ENCODE data around the gene TMEM258.

The TMEM258 gene

GRCh38 chr11:61746442-61747191, 45.8 kb downstream of the TMEM258 start:
- Histone ChIP-seq H3K36me3 (ENCODE audit: insufficient read depth, low read length) (no peaks in the 10 kb centered on the region), H3K4me3 (ENCODE audit: low read depth, low read length, poor library complexity, severe bottlenecking) (no peak overlapping the region), H4K20me1 (ENCODE audit: insufficient read depth, low read length) (no peaks in the 10 kb centered on the region), H3K9me2 (ENCODE audit: low read depth, low read length) (no peaks in the 10 kb centered on the region), H3K4me1 (ENCODE audit: insufficient read depth, low read length, severe bottlenecking) (no peaks in the 10 kb centered on the region), H3K9me3 (ENCODE audit: low read length) (no peaks in the 10 kb centered on the region), H3K79me2 (ENCODE audit: insufficient read depth, low read length) (no peaks in the 10 kb centered on the region), H3K27me3 (ENCODE audit: insufficient read depth, low read length) (peaks cover 6% of the 10 kb centered on the region; the same call in 1 of the 2 replicates), H3K9ac (ENCODE audit: low read length) (no peak overlapping the region), H2AFZ (ENCODE audit: low read length) (no peak overlapping the region), H3K27ac (ENCODE audit: low read depth, low read length, poor library complexity, severe bottlenecking) (no peak overlapping the region), H3F3A (ENCODE audit: insufficient read depth, low read length) (no peaks in the 10 kb centered on the region), H3K4me2 (ENCODE audit: low read length) (no peak overlapping the region)
- no peak for TF ChIP-seq CTCF (IDR thresholded peaks at IDR 0.05; ENCODE audit: low read length)
- no peak for TF ChIP-seq EZH2 (IDR thresholded peaks at IDR 0.05; ENCODE audit: borderline replicate concordance, low read length)

- Histone ChIP-seq H4K20me1 (ENCODE audit: insufficient read depth, low read length) (no peaks in the 10 kb centered on the region), H2AFZ (ENCODE audit: low read length) (no peak overlapping the region), H3K27me3 (ENCODE audit: insufficient read depth, low read length) (peaks cover 5% of the 10 kb centered on the region; the same call in 1 of the 2 replicates), H3K4me2 (ENCODE audit: low read length) (no peak overlapping the region), H3K9ac (ENCODE audit: low read length) (no peak overlapping the region), H3K36me3 (ENCODE audit: insufficient read depth, low read length) (no peaks in the 10 kb centered on the region), H3K4me1 (ENCODE audit: insufficient read depth, low read length, severe bottlenecking) (no peaks in the 10 kb centered on the region), H3K27ac (ENCODE audit: low read depth, low read length, poor library complexity, severe bottlenecking) (no peak overlapping the region), H3K79me2 (ENCODE audit: insufficient read depth, low read length) (no peaks in the 10 kb centered on the region), H3K9me3 (ENCODE audit: low read length) (no peaks in the 10 kb centered on the region), H3K9me2 (ENCODE audit: low read depth, low read length) (no peaks in the 10 kb centered on the region), H3F3A (ENCODE audit: insufficient read depth, low read length) (no peaks in the 10 kb centered on the region), H3K4me3 (ENCODE audit: low read depth, low read length, poor library complexity, severe bottlenecking) (no peak overlapping the region)
- TF ChIP-seq CTCF (IDR thresholded peaks at IDR 0.05; ENCODE audit: low read length) (no peak), EZH2 (IDR thresholded peaks at IDR 0.05; ENCODE audit: borderline replicate concordance, low read length) (no peak)
These were observed 46.5 kb downstream of the TMEM258 start for GRCh38 chr11:61745781-61746441.

- H3K4me1 ChIP-seq (ENCODE audit: insufficient read depth, low read length, severe bottlenecking): no peaks in the 10 kb centered on the region
- TF ChIP-seq CTCF (IDR thresholded peaks at IDR 0.05; ENCODE audit: low read length) (no peak), EZH2 (IDR thresholded peaks at IDR 0.05; ENCODE audit: borderline replicate concordance, low read length) (no peak)
These were observed 47.7 kb downstream of the TMEM258 start for GRCh38 chr11:61744609-61745156.

More at GRCh38 chr11:61744609-61745156, 47.7 kb downstream of the TMEM258 start:
- Histone ChIP-seq H3K79me2 (ENCODE audit: insufficient read depth, low read length) (no peaks in the 10 kb centered on the region), H3K9ac (ENCODE audit: low read length) (no peak overlapping the region), H3K36me3 (ENCODE audit: insufficient read depth, low read length) (no peaks in the 10 kb centered on the region), H4K20me1 (ENCODE audit: insufficient read depth, low read length) (no peaks in the 10 kb centered on the region), H3K4me3 (ENCODE audit: low read depth, low read length, poor library complexity, severe bottlenecking) (no peak overlapping the region), H3K9me3 (ENCODE audit: low read length) (no peaks in the 10 kb centered on the region), H3K27ac (ENCODE audit: low read depth, low read length, poor library complexity, severe bottlenecking) (no peak overlapping the region), H3K4me2 (ENCODE audit: low read length) (no peak overlapping the region), H3F3A (ENCODE audit: insufficient read depth, low read length) (no peaks in the 10 kb centered on the region), H3K27me3 (ENCODE audit: insufficient read depth, low read length) (peaks cover 5% of the 10 kb centered on the region; the same call in 1 of the 2 replicates), H3K9me2 (ENCODE audit: low read depth, low read length) (no peaks in the 10 kb centered on the region), H2AFZ (ENCODE audit: low read length) (no peak overlapping the region)

All from OCI-LY1 (cell line).